H1 (cell line): ENCODE results near the gene CPD.

ENCODE experiments used
- CREB1 ChIP-seq: IDR thresholded peaks from 2 replicates; pipeline ENCODE4 v1.6.1; 2012; ENCODE audit warnings: inconsistent platforms
- CTCF ChIP-seq, 3 experiments: IDR thresholded peaks; 1 replicate in 2 of 3; 2 replicates in 1 of 3; pipeline versions ENCODE4 v1.5.1 to v1.6.1; 2011; ENCODE audit warnings: low read length in 3 of 3, mild to moderate bottlenecking in 3 of 3, inconsistent platforms in 2 of 3, low read depth in 1 of 3, moderate library complexity in 1 of 3; ENCODE audit not compliant: insufficient read depth in 1 of 3; ENCODE audit errors: control extremely low read depth in 1 of 3
- EZH2 ChIP-seq: fragments of 200-600 bp; sonication (generic); IDR thresholded peaks from 2 replicates; pipeline ENCODE4 v1.7.1; 2012; ENCODE audit warnings: low read depth, mild to moderate bottlenecking, moderate library complexity, low read length, inconsistent platforms; ENCODE audit not compliant: severe bottlenecking
- FOSL1 ChIP-seq: IDR thresholded peaks from 2 replicates; pipeline ENCODE4 v1.6.1; 2011; ENCODE audit warnings: mild to moderate bottlenecking, low read depth, low read length, moderate library complexity; ENCODE audit not compliant: insufficient read depth
- JUN ChIP-seq: IDR thresholded peaks from 2 replicates; pipeline ENCODE4 v1.6.1; 2011; ENCODE audit warnings: low read depth, mild to moderate bottlenecking, improper control_type of control experiment, low read length
- KDM5A ChIP-seq: fragments of 200-600 bp; IDR thresholded peaks from 2 replicates; pipeline ENCODE4 v1.7.1; 2012; ENCODE audit warnings: mild to moderate bottlenecking, low read length, inconsistent platforms, mixed read lengths
- MAX ChIP-seq: IDR thresholded peaks from 2 replicates; pipeline ENCODE4 v1.6.1; 2012; ENCODE audit warnings: inconsistent platforms
- POLR2A ChIP-seq, 2 experiments: IDR thresholded peaks; 1 replicate in 1 of 2; 2 replicates in 1 of 2; pipeline ENCODE4 v1.6.1; 2011; ENCODE audit warnings: low read depth in 2 of 2, low read length in 2 of 2, mild to moderate bottlenecking in 2 of 2; ENCODE audit errors: control extremely low read depth in 1 of 2
- POLR2AphosphoS5 ChIP-seq: IDR thresholded peaks from 2 replicates; pipeline ENCODE4 v1.6.1; 2011; ENCODE audit warnings: low read depth, low read length
- RAD21 ChIP-seq, 2 experiments: IDR thresholded peaks in 1 of 2; conservative IDR thresholded peaks in 1 of 2; 2 replicates each; pipeline ENCODE4 v1.6.1; 2011; ENCODE audit warnings: low read depth in 2 of 2, low read length in 2 of 2, improper control_type of control experiment in 1 of 2, inconsistent platforms in 1 of 2, mild to moderate bottlenecking in 1 of 2, moderate library complexity in 1 of 2
- RFX5 ChIP-seq: IDR thresholded peaks from 2 replicates; pipeline ENCODE4 v1.6.1; 2011; ENCODE audit warnings: low read depth, low read length, improper control_type of control experiment, borderline replicate concordance
- RXRA ChIP-seq: IDR thresholded peaks from 2 replicates; pipeline ENCODE4 v1.6.1; 2011; ENCODE audit warnings: low read depth, mild to moderate bottlenecking, low read length, moderate library complexity; ENCODE audit not compliant: insufficient read depth
- SP1 ChIP-seq: IDR thresholded peaks from 2 replicates; pipeline ENCODE4 v1.6.1; 2011; ENCODE audit warnings: low read depth, low read length
- TCF12 ChIP-seq: IDR thresholded peaks from 2 replicates; pipeline ENCODE4 v1.6.1; 2011; ENCODE audit warnings: low read depth, mild to moderate bottlenecking, low read length

- TF ChIP-seq JUN (no peak), CTCF (IDR thresholded peaks at IDR 0.05; ENCODE audit: control extremely low read depth in 1 of 3, insufficient read depth in 1 of 3, low read depth in 1 of 3, low read length in 3 of 3) (no peak), POLR2AphosphoS5 (no peak), FOSL1 (no peak), POLR2A (IDR thresholded peaks at IDR 0.05; ENCODE audit: control extremely low read depth in 1 of 2, low read depth in 2 of 2, low read length in 2 of 2) (no peak), RAD21 (IDR thresholded peaks at IDR 0.05 in 1 of 2, conservative IDR thresholded peaks at IDR 0.05 in 1 of 2; ENCODE audit: low read depth in 2 of 2, low read length in 2 of 2) (no peak), RXRA (no peak), MAX (no peak), TCF12 (no peak), SP1 (no peak), KDM5A (no peak), RFX5 (no peak), CREB1 (no peak), EZH2 (no peak)
Observed at GRCh38 chr17:30454635-30455034, 75.9 kb downstream of the CPD start.
